Measurements from ENCODE around the gene SLC12A9.

Gene SLC12A9

GRCh38 chr7:100893318-100893895, 40.9 kb downstream of the SLC12A9 start:
- ChIA-PET POLR2A (no interaction called here), CTCF (interaction anchor here (0.6 to 3.0 kb wide), 3 partner anchors 93 to 277 kb away, joined by 3 to 14 read pairs (median 4); no protein-coding TSS in a partner anchor)
- TF ChIP-seq HIC1 (tag by site-specific recombination; IDR thresholded peaks at IDR 0.05) (0 out of 2 replicates have a peak, but pooled peaks have one; percentile 12), INSM2 (tag by site-specific recombination; IDR thresholded peaks at IDR 0.05) (no peak)

GRCh38 chr7:100893910-100894721, 41.6 kb downstream of the SLC12A9 start:
- no peak for TF ChIP-seq ZNF843 (tag by site-specific recombination; IDR thresholded peaks at IDR 0.05)
- TF ChIP-seq ZNF366 (tag by site-specific recombination; conservative IDR thresholded peaks at IDR 0.05) = peak; percentile 92
- peak; percentile 33; the same call in 1 of the 2 replicates for TF ChIP-seq ZNF398 (tag by site-specific recombination; IDR thresholded peaks at IDR 0.05)
- no peak for TF ChIP-seq ZNF221 (tag by site-specific recombination; IDR thresholded peaks at IDR 0.05; ENCODE audit: borderline replicate concordance)
- TF ChIP-seq HIC1 (tag by site-specific recombination; IDR thresholded peaks at IDR 0.05) = peak; percentile 33; the same call in 1 of the 2 replicates
- Histone ChIP-seq H3K4me1 (ENCODE audit: control insufficient read depth, insufficient read depth, low read length) (no peaks in the 10 kb centered on the region; the same call in 1 of the 2 replicates), H3K4me3 (ENCODE audit: low read depth, low read length) (no peak overlapping the region), H3K36me3 (ENCODE audit: control insufficient read depth in 2 of 2, insufficient read depth in 1 of 2, low read length in 2 of 2) (no peaks in the 10 kb centered on the region), H3K9me3 (ENCODE audit: control insufficient read depth, insufficient read depth, low read depth, low read length) (no peaks in the 10 kb centered on the region), H3K27ac (ENCODE audit: extremely low read depth, low read depth, low read length) (no peak overlapping the region)
- POLR2A ChIA-PET = interaction anchor here (0.6 kb wide), 1 partner anchor 355 kb away, joined by 4 read pairs; no protein-coding TSS in a partner anchor
- CTCF ChIA-PET = interaction anchor here (0.6 to 3.0 kb wide), 13 partner anchors 16 to 389 kb away, joined by 3 to 14 read pairs (median 4); no protein-coding TSS in a partner anchor

More at GRCh38 chr7:100893318-100893895, 40.9 kb downstream of the SLC12A9 start:
- Histone ChIP-seq H3K9me3 (ENCODE audit: control insufficient read depth, insufficient read depth, low read depth, low read length) (no peaks in the 10 kb centered on the region), H3K4me1 (ENCODE audit: control insufficient read depth, insufficient read depth, low read length) (peaks cover 1% of the 10 kb centered on the region; the same call in 1 of the 2 replicates), H3K4me3 (ENCODE audit: low read depth, low read length) (no peak overlapping the region), H3K27ac (ENCODE audit: extremely low read depth, low read depth, low read length) (no peak overlapping the region), H3K36me3 (ENCODE audit: control insufficient read depth in 2 of 2, insufficient read depth in 1 of 2, low read length in 2 of 2) (peaks cover 0 to 5% of the 10 kb centered on the region in 2 experiments; a peak in 1 of 3 replicates)

GRCh38 chr7:100894860-100895700, 42.6 kb downstream of the SLC12A9 start:
- ChIA-PET POLR2A (interaction anchor here (0.6 kb wide), 1 partner anchor 354 kb away, joined by 4 read pairs; no protein-coding TSS in a partner anchor), CTCF (interaction anchor here (0.6 to 3.0 kb wide), 14 partner anchors 17 to 388 kb away, joined by 3 to 14 read pairs (median 4); no protein-coding TSS in a partner anchor)
- no peaks in the 10 kb centered on the region; the same call in 1 of the 2 replicates for H3K4me1 ChIP-seq (ENCODE audit: control insufficient read depth, insufficient read depth, low read length)
- H3K4me3 ChIP-seq (ENCODE audit: low read depth, low read length) = peak overlapping the region; percentile 42
- no peak overlapping the region for H3K27ac ChIP-seq (ENCODE audit: extremely low read depth, low read depth, low read length)
- no peaks in the 10 kb centered on the region for H3K36me3 ChIP-seq (ENCODE audit: control insufficient read depth in 2 of 2, insufficient read depth in 1 of 2, low read length in 2 of 2)
- H3K9me3 ChIP-seq (ENCODE audit: control insufficient read depth, insufficient read depth, low read depth, low read length) = no peaks in the 10 kb centered on the region
- peak; percentile 95 for TF ChIP-seq ZNF335 (tag by site-specific recombination; conservative IDR thresholded peaks at IDR 0.05)
- TF ChIP-seq ZNF513 (tag by site-specific recombination; IDR thresholded peaks at IDR 0.05) = no peak
- peak; percentile 50; the same call in 1 of the 2 replicates for TF ChIP-seq KLF17 (tag by site-specific recombination; IDR thresholded peaks at IDR 0.05)
- no peak for TF ChIP-seq ZNF639 (tag by site-specific recombination; IDR thresholded peaks at IDR 0.05)
- no peak for TF ChIP-seq ZNF843 (tag by site-specific recombination; IDR thresholded peaks at IDR 0.05)
